T1000 (cell line): ENCODE data around the gene TK1.
"Not testable (repeated sequence)": the region's sequence is repeated elsewhere in the genome, so short reads cannot be mapped to it uniquely, and the experiment has no call there.

Experiments used
- DNase-seq: peaks from one replicate; lab custom pipeline; 2025; ENCODE audit warnings: mixed read lengths; lab: John Stamatoyannopoulos, UW

TK1 gene, protein sequence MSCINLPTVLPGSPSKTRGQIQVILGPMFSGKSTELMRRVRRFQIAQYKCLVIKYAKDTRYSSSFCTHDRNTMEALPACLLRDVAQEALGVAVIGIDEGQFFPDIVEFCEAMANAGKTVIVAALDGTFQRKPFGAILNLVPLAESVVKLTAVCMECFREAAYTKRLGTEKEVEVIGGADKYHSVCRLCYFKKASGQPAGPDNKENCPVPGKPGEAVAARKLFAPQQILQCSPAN

DNA sequence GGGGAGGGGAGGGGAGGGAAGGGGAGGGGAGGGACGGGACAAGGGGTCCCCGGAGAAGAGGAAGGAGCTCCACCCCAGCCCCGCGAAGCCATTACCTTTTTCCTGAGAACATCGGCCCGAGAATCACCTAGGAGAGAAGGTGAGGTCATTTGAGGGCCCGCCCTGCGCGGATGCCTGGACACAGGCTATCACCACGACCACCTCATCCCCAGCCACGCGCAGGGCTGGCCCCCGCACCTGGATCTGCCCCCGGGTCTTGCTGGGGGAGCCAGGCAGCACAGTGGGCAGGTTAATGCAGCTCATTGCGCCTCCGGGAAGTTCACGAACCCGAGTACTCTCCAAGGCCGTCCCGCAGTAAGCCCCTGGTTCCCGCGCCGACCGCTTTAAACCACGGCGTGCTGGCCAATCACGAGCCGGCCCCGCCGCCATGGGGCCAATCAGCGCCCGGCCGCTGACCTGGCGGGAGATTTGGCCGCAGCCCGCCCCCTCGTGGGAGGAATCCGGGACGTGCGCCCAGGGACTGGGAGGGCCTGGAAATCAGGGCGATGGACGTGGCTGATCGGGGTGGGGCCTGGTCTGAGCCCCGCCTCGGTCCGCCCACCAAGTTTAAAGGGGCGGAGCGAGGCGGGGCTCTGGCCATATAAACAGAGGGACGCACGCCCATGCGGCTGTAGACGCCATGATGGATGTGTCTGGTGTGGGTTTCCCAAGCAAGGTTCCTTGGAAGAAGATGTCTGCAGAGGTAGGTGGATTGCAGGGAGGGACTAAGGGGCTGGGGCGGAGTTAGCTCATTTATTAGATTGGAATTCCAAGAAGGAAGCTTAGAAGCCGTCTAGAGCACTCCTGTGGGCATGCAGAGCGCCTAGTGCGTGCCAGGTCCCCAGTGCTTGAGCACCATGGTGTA, at the start of gene TK1, which contains the start of gene AFMID:
TSS of gene TK1 (minus strand) at position 361 of the 904 bp plus-strand sequence. CDS start at position 303, 58 bp downstream.
TSS of gene AFMID (plus strand) at position 671 of the 904 bp plus-strand sequence. CDS start at position 680, 9 bp downstream.
- DNase-seq: peak; percentile 98

DNA sequence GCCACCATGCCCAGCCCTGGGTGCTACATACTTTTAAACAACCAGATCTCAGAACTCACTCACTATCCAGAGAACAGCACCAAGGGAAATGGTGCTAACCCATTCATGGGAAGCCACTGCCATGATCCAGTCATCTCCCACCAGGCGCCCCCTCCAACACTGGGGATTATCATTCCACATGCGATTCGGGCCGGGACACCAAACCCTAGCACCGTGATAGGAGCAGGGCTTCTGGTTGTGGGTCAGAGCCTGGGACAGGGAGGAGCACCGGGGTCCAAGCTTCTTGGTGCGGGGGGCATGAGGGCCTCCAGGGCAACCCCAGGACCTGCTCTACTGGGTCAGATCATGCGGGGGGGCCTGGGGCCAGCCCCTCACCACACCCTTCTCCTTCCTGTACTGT, 49.0 kb upstream of the TK1 start:
- no peak for DNase-seq

DNA sequence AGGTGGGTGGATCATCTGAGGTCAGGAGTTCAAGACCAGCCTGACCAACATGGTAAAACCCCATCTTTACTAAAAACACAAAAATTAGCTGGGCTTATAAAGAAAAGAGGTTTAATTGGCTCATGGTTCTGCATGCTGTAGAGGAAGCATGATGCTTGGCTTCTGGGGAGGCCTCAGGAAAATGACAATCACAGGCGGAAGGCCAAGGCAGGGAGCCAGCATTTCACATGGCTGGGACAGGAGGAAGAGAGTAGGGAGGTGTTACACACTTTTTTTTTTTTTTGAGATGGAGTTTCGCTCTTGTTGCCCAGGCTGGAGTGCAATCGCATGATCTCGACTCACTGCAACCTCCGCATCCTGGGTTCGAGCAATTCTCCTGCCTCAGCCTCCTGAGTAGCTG, 48.2 kb upstream of the TK1 start:
- not testable (repeated sequence) for DNase-seq

DNA sequence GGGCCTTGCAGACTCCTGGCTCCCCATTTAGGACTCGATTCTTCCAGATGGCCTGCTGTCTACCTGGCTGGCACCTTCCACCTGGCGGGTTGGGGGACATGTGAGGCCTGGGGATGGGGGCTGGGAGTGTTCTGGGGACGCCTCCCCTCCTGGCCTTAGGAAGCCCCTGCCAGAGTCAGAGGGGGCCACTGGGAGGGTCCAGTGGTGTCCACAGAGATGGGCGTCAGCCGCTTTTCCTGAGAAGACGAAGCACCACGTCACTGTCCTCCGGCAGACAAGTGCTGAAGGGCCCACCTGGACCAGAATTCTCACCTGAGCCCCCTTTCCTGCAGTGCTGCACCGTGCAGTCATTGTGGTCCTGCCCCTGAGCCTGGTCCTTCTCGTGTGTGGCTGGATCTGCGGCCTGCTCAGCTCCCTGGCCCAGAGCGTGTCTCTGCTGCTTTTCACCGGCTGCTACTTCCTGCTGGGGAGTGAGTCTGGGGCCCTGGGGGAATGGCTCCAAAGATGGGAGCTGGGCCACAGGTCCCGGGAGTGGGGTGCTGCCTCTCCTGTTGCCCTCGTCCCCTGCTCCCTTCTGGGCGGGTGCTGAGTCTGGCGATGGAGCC, 47.5 kb upstream of the TK1 start:
- DNase-seq: no peak

DNA sequence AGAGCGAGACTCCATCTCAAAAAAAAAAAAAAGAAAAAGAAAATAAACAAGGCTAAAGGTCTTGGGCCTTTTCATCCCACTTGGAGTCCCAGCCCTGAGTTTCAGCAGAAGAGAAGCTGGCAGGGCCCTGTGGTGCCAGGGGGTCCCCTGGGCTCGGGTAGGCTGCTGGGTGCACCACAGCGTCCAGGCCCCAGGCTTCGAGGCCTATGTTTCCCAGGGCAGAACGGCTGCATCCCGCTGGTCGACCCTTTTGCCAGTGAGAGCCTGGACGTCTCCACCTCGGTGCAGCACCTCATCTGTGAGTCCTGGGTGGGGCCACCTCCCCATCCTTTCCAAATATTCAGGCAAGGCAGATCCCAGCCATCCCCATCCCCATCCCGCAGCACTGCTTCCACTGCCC, 46.8 kb upstream of the TK1 start:
- no peak for DNase-seq

DNA sequence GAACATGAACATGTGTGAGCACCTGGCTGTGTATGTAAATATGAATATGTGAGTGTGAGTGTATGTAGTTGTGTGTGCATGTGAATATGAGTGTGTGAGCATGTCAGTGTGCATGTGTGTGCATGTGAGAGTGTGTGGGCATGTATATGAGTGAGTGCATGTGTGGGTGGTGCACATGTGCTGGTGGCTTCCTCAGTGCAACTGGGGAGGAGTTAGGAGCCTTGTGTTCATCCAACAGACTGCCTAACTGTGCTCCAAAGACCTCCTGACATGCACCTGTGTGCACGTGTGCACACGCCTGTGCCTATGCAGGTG, 46.0 kb upstream of the TK1 start:
- DNase-seq: no peak

DNA sequence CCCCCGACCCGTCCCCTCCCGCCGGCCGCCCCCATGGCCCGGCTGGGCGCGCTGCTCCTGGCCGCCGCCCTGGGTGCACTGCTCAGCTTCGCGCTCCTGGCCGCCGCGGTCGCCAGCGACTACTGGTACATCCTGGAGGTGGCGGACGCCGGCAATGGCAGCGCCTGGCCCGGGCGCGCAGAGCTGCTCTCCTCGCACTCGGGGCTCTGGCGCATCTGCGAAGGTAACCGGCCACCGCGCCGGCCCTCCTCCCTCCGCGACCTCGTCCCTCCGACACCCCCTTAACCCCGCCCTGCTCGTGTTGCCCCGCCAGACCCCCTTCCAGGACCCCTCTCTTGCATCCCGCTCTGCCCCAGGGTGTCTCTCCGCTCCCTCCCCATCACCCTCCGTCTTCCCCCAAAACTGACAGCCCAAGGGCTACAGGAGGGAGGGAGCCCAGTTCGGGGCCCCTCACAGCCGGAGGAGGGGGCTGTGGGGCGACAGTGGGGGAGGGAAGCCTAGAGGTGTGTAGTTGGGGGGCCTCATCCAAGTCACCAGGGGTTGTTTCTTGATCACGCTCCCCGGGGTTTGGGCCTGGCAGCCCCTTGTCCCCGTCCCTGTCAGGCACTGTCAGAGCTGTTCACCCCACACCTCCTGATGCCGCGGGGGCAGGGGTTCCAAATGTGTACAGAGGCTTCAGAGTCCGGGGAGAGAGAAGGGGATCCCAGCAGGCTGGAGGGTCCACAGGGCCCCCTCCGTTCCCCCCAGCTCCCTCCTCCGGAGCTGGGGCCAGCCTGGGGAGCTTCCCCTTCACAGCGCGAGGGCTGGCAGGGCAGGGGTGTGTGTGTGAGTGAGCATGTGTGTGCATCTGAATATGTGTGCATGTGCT, 45.4 kb upstream of the TK1 start:
- no peak for DNase-seq

DNA sequence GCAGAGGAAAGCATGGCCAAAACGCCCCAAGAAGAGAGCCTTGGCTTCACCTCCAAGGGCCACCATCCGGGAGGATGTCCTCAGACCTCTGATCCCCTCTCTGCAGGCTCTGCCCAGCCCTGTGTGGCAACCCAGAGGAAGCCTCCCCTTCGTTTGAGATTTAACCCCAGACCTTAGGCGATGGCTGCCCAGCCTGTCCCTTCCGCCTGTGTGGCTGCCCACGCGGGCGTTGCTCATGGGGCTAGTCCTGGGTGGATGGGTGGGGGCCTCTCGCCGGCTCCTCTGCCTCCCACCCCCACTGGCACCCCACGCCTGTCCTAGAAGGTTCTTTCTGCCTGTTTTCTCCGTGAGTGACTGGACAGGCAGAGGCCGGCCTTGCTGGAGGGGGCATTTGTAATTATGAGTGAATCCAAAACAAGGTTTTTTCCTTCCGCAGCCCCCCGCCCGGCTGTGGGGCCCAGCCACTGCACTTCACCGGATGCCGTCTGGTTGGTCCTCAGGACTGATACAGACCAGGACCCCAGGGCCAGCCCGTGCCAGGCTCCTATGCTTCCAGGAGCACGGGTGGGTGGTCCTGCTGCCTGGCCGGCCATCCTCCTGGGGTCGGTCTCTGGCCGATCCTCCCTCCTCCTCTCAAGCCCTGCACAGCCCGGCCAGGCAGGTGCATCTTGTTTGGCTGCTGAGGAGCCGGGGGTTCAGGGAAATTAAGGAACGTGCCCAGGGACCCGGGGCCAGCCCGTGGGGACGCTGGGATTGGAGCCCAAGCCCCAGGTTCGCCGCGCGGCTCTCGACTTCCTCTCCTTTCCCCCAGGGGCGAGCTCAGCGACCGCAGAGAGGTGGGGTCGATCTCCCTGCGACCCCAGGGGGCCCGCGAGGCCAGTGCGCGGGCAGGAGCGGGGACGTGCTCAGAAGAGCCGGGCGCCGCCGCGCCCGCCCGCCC, 44.4 kb upstream of the TK1 start, which contains the start of gene TMEM235:
TSS of gene TMEM235 (plus strand) at position 636 of the 940 bp plus-strand sequence. CDS start 393 bp downstream, outside the sequence.
- no peak for DNase-seq

DNA sequence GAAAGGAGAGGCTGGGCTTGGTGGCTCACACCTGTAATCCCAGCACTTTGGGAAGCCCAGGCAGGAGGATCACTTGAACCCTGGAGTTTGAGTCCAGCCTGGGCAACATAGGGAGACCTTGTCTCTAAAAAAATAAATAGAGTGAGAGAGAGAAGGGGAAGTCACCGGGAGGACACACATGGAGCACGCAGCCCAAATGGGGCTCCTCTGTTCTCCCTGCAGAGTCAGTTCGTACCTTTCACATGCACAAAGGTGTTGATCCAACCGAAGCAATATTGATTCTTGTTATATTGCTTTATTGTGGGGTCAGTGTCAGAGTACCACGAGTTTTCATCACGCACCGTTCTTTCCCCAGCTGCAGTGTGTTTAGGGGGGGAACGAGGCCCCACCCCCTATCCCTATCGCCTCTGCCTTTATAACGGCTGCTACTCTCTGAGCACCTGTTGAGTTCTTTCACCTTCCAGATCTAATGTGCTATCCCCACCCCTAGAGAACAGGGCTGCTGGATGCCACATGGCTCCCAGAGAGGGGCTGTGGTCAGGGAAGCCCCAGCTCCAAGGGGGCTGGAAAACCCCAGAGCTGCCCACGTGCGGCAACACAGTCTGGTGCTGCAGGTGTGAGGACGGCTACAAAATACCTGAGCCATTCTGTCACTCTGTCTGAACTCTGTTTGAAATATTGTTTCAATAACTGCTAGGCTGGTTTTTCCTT, 43.6 kb upstream of the TK1 start:
- no peak for DNase-seq

DNA sequence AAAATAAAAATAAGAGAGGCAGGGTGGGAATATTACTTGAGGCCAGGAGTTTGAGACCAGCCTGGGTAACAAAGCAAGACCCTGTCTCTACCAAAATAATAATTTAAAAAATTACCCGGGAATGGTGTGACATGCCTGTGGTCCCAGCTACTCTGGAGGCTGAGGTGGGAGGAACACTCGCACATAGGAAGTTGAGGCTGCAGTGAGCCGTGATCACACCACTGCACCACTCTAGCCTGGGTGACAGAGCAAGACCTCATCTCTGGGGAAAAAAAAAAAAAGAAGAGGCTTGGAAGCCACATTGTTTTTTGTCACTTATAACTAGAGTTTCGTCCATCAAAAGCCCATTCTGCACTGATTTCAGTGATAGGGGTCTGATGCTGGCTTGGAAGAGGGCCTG, 41.3 kb upstream of the TK1 start:
- no peak for DNase-seq

DNA sequence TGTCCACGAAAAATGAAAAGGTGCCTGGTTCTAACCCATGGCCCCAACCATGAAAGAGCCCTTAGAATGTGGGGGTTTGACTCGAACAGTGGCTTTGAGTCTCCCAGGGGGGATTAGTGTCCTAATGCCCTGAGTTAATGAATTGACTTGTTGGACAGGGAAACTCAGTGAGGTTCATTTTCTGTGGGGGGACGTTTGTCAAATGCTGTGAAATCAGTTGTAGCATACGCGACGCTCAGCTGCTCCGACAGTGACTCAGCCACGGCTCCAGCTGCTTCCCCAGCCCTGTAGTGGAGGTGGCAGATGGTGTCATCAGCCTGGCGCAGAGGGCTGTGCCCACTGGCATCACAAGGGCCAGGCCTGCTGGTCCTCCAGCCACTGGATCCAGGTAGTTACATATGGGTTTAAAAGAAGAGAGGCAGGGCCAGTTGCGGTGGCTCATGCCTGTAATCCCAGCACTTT, 40.6 kb upstream of the TK1 start:
- no peak for DNase-seq

DNA sequence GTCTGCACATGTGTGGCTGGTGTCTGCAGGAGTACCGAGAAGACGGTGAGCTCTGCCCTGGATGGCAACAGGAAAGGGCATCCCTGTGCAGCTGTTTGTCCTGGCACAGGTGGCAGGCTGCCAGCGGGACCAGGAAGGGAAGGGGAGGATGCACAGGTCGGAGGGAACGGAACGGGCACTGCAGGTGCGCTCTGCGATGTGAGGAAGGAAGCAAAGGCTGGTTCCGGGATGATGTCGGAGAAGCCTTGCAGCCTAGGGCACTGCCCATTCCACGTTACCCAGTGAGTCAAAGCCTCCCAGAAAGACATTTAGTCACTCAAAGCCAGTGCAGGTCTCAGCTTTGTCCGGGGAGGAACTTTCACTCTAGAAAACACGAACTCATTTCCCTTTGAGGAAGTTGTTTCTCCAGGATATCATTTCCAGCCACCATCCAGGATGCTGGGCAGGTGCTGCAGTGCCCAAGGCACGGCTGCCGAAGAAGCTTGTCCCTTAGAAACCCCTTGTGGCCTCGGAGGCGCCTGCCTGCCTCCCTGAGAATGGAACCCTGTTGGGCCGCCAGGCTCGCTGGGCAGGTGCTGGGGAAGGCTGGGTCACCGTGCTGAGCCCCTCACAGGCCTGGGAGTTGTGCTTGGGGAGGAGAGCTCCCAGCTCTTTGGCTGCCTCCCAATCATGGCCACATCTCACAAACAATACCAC, 40.1 kb upstream of the TK1 start:
- no peak for DNase-seq

DNA sequence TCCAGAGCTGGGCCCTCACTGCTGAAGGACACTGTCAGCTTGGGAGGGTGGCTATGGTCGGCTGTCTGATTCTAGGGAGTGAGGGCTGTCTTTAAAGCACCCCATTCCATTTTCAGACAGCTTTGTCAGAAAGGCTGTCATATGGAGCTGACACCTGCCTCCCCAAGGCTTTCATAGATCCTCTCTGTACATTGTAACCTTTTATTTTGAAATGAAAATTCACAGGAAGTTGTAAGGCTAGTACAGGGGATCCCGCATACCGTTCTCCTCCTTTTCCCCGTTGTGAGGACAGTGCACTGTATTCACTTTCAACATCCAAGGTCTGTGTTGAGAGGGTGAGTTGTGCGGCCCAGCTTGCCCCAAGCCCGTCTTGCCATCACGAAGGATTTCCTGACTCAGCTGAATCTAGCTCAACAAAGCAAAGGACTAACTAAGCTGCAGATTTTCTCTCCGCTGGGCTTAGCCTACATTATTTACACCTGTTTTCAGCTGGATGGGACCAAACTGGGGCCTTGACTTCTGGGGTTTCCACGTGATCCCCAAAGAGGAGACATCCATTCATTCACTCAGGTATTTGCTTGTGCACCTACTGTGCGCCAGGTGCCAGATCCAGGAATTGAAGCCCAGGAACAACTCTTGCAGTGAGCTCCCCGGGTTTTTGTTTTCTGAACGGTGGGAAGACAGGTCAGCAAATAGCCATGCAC, 39.4 kb upstream of the TK1 start:
- DNase-seq: no peak

DNA sequence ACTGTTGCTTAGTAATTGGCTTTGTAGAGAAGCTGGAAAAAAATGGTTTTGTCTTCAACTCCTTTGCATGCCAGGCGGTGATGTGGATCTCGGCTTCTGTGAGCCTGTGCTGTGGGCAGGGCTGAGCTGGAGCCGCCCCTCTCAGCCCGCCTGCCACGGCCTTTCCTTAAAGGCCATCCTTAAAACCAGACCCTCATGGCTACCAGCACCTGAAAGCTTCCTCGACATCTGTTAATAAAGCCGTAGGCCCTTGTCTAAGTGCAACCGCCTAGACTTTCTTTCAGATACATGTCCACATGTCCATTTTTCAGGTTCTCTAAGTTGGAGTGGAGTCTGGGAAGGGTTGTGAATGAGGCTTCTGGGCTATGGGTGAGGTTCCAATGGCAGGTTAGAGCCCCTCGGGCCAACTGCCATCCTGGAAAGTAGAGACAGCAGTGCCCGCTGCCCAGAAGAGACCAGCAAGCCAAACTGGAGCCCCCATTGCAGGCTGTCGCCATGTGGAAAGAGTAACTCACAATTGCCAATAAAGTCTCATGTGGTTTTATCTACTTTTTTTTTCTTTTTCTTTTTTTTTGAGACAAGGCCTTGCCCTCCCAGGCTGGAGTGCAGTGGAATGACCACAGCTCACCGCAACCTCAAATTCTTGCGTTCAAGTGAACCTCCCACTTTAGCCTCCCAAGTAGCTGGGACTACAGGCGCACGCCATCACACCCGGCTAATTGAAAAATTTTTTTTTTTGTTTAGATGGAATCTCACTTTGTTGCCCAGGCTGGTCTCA, 38.4 kb upstream of the TK1 start:
- no peak for DNase-seq

DNA sequence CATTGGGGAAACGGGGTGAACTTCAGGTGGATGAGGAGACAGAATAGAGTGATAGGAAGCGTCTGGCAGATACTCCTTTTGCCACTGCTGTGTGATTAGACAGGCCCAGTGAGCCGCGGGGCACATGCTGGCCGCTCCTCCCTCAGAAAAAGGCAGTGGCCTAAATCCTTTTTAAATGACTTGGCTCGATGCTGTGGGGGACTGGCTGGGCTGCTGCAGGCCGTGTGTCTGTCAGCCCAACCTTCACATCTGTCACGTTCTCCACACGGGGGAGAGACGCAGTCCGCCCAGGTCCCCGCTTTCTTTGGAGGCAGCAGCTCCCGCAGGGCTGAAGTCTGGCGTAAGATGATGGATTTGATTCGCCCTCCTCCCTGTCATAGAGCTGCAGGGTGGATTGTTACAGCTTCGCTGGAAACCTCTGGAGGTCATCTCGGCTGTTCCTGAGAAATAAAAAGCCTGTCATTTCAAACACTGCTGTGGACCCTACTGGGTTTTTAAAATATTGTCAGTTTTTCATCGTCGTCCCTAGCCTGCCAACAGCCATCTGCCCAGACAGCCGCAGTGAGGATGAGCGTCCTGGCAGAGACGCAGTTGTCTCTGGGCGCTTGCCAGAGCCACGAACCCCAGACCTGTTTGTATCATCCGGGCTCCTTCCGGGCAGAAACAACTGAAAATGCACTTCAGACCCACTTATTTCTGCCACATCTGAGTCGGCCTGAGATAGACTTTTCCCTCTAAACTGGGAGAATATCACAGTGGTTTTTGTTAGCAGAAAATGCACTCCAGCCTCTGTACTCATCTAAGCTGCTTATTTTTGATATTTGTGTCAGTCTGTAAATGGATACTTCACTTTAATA, 37.6 kb upstream of the TK1 start:
- DNase-seq: no peak

DNA sequence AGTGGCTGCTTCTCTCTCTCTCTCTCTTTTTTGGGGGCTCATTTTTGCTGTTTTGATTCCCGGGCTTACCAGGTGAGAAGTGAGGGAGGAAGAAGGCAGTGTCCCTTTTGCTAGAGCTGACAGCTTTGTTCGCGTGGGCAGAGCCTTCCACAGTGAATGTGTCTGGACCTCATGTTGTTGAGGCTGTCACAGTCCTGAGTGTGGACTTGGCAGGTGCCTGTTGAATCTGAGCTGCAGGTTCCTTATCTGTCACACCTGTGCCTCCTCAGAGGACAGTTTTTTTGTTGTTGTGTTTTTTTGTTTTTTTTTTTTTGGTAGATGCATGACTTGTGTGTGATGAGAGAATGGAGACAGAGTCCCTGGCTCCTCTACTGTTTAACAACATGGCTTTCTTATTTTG, 36.9 kb upstream of the TK1 start:
- no peak for DNase-seq

DNA sequence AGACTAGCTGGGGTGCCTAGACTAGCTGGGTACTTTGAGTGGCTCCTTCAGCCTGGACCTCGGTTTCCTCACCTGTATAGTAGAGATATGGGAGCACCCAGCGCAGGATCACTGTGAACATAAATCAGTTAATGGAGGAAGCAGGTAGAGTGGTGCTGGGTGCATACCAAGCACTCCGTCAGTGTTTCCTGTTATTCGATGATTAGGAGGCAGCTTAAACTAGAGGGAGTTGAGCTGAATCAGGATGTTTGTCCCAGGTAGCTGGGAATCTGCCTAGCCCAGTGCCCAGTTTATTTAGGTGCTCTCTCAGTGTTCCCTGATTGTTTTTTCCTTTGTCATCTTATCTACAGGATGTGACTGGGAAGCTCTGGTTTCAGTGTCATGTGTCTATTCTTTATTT, 36.2 kb upstream of the TK1 start:
- DNase-seq: no peak
